ENCODE data around the gene TJP1.

- TF ChIP-seq CTCF (conservative IDR thresholded peaks at IDR 0.05; ENCODE audit: low read depth, low read length) (no peak), EZH2 (IDR thresholded peaks at IDR 0.05; ENCODE audit: low read length, unreplicated experiment) (no peak)
Measured at GRCh38 chr15:29681946-29682345, 140.3 kb downstream of the TJP1 start.

Data from PC-3 (cell line).